GM12875 (cell line): ENCODE results near the gene GOLPH3.

Experiments
- H3K4me3 ChIP-seq: one replicate; pipeline ENCODE4 v1.5.1; 2011; ENCODE audit warnings: low read depth, low read length, control low read depth
- TF ChIP-seq, protein P1 (sequence below): IDR thresholded peaks from 2 replicates; pipeline ENCODE4 v1.5.1; 2011; ENCODE audit warnings: low read depth, mild to moderate bottlenecking, control low read depth, inconsistent platforms, low read length, moderate library complexity, borderline replicate concordance; ENCODE audit not compliant: insufficient read depth

The GOLPH3 gene

DNA sequence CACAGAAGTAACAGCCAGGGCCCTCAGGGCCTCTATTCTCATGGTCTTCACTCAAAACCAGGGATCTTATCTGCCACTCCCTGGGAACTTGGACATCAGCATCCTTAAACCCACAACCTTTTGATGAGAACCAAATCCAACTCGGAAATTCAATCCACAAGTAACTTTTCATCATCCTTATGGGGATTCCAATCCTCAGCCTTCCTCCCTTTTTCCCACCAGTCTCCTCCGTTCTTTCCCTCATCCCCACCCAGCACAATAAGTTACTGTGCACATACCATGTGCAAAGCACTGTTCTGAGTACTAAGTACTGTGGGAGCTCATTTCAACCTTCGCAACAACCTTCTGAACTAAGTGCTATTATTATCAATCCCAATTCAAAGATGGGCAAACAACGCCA, 17.0 kb downstream of the GOLPH3 start:
- no peak overlapping the region for H3K4me3 ChIP-seq
- TF ChIP-seq, protein P1, sequence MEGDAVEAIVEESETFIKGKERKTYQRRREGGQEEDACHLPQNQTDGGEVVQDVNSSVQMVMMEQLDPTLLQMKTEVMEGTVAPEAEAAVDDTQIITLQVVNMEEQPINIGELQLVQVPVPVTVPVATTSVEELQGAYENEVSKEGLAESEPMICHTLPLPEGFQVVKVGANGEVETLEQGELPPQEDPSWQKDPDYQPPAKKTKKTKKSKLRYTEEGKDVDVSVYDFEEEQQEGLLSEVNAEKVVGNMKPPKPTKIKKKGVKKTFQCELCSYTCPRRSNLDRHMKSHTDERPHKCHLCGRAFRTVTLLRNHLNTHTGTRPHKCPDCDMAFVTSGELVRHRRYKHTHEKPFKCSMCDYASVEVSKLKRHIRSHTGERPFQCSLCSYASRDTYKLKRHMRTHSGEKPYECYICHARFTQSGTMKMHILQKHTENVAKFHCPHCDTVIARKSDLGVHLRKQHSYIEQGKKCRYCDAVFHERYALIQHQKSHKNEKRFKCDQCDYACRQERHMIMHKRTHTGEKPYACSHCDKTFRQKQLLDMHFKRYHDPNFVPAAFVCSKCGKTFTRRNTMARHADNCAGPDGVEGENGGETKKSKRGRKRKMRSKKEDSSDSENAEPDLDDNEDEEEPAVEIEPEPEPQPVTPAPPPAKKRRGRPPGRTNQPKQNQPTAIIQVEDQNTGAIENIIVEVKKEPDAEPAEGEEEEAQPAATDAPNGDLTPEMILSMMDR: no peak

DNA sequence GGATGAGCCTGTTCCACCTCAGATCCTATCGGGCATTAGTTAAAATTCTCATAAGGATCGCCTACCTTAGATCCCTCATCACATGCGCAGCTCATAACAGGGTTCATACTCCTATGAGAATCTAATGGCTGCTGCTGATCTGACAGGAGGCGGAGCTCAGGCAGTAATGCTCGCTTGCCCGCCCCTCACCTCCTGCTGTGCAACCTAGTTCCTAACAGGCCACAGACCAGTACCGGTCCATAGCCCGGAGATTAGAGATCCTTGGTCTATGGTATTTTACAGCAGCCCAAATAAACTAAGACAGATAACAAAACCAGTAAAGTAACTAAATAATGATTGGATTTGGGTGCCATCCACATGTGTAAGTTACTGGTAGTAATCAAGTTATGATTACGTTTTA, 17.5 kb downstream of the GOLPH3 start:
- TF ChIP-seq, protein P1: no peak
- no peak overlapping the region for H3K4me3 ChIP-seq

DNA sequence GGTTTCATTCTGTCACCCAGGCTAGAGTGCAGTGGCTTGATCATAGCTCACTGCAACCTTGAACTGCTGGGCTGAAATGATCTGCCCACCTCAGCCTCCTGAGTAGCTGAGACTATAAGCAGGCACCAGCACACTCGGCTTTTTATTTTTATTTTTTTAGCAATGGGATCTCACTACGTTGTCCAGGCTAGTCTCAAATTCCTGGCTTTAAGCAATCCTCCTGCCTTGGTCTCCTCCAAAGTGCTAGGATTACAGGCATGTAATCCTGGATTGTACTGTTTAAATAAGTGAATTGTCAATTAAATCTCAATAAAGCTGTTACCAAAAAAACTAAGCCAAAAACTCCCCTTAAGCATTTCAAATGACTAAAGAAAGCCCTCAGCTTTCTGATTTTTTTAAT, 18.9 kb downstream of the GOLPH3 start:
- TF ChIP-seq, protein P1: no peak
- no peak overlapping the region for H3K4me3 ChIP-seq

DNA sequence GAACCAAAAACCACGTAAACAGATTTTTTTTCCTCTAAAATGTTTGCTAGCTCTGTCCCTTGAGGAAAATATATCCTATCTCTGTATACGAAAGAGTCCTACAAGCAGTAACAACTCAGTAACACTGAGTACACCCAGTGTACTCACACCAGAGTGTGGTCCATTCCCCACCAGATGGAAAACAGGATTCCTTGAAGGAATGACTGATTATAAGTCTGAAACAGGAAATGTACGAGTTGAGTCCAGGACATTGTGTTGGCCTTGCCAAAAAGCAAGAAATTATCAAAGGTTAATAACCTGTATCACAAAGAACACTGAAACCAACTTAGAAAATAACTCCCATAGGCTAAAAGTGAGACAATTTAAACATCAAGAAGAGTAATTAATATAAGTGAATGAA, 20.4 kb downstream of the GOLPH3 start:
- H3K4me3 ChIP-seq: no peak overlapping the region
- TF ChIP-seq, protein P1: no peak

DNA sequence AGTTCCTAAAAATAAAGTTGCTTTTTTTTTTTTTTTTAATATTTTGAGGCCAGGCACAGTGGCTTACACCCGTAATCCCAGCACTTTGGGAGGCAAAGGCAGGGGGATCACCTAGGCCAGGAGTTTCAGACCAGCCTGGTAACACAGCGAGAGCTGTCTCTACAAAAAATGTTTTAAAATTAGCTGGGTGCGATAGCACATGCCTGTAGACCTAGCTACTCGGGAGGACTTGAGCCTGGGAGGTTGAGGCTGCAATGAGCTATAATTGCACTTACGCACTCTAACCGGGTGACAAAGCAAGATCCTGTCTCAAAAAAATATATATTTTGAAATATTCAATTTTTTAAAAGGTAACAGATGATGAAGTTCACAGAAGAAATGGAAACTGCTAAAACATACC, 22.9 kb downstream of the GOLPH3 start:
- H3K4me3 ChIP-seq: no peak overlapping the region
- TF ChIP-seq, protein P1: no peak

DNA sequence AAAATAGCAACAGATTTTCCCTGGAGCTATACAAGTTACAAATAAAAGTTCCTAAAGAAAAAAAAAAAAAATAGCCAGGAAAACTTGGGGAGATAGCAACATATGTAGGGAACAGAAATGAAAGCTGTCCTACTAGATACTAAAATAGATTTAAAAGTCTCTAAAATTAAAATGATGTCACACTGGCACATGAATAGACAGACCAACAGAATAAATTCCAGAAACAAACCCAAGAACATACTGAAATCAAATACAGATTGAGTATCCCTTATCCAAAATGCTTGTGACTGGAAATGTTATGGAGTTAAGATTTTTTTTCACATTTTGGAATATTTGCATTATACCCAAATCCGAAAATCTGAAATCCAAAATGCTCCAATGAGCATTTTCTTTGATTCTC, 23.8 kb downstream of the GOLPH3 start:
- TF ChIP-seq, protein P1: no peak
- H3K4me3 ChIP-seq: no peak overlapping the region

DNA sequence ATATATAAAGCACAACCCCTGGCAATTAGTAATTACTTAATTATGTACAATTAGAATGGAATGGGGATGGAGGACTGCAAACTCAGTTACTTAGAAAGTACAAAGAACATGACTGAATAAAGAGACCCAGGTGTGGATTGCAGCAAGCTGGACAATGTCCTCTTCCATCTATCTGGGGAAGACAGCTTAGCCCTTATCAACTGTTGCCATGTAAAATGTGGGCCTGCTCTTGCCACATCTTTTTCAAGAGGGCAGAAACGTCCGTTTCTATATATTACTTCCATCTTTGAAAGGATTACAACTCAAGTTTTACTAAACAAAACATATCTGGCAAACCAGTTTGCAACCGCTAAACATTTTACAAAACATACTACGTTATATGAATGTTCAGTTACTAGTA, 26.2 kb downstream of the GOLPH3 start:
- TF ChIP-seq, protein P1: no peak
- no peak overlapping the region for H3K4me3 ChIP-seq
